ACHN (cell line): ENCODE results near the gene BRME1.
A peak's percentile ranks its signal among the peaks of the same experiment; 100 is the strongest.
"Not testable (repeated sequence)": the region's sequence is repeated elsewhere in the genome, so short reads cannot be mapped to it uniquely, and the experiment has no call there.

Experiments
- DNase-seq: peaks from one replicate; pipeline ENCODE4 v3.0.0-alpha.2; 2015
- in situ Hi-C: cut with HindIII; loops from 2 replicates; pipeline ENCODE4 v1.10.0; 2017; ENCODE audit warnings: low sequenced_read_pairs, low pct_ligation_motif_present, low pct_unique_long_range_greater_than_20kb

Gene BRME1

GRCh38 chr19:13852171-13852707 lies 53.7 kb downstream of the BRME1 start:
- in situ Hi-C loops, DNase-seq: not testable (repeated sequence)

DNA sequence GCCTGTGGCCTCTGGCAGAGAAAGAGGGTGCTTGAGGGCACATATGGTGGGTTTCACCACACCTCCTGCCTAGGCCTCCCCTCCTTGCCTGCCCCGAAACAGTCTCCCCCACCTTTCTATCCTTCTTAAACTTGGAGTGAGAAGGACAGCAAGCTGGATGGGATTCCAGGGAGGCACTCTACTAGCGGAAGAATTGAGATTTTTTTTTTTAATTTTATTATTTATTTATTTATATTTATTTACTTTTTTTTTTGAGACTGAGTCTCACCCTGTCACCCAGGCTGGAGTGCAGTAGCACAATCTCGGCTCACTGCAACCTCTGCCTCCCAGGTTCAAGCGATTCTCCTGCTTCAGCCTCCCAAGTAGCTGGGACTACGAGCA lies 54.2 kb downstream of the BRME1 start:
- in situ Hi-C loops: not testable (repeated sequence)

DNA sequence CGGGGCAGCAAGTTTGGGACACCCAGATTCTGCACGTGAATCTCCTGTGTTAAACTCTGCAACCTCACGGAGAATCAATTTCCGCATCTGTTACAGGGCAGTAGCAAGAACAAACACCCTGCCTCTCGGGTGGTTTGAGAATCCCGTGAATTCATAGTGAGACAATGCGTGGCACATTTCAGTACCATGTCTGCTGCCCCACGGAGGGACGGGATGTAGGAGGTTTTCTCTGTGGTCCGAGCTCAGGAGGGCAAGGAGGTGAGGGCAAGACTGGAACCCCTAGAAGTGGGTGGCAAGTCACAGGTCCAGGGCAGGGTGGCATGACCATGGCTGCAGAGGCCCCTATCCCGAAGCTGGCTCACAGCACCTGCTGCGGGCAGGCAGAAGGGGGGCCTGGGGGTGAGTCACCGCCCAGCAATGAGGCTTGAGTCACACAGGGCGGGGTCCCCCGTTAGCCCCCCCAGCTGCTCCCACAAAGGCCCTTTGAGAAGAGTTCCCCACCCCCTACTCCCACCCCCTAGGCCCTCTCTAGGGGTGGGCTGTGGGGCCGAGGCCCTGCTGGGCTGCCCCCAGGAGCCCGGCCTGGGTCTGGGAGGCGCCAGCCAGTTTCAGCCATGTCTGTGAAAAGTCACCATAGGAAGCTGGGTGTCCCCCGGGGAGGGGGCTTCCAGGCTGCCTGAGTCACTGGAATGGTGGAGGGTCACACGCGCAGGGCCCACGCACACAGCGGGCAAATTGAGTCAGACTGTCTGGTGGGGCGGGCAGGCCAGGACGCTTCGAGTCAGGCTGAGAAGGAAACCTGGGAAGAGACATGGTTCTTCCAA lies 54.8 kb downstream of the BRME1 start:
- peak; percentile 94 for DNase-seq
- in situ Hi-C loops: no loop called here

More for the DNA sequence above, 54.2 kb downstream of the BRME1 start:
- DNase-seq: not testable (repeated sequence)

- in situ Hi-C loops: no loop called here
- DNase-seq: peak; percentile 76
Measured at GRCh38 chr19:13849991-13850909, 55.7 kb downstream of the BRME1 start.

DNA sequence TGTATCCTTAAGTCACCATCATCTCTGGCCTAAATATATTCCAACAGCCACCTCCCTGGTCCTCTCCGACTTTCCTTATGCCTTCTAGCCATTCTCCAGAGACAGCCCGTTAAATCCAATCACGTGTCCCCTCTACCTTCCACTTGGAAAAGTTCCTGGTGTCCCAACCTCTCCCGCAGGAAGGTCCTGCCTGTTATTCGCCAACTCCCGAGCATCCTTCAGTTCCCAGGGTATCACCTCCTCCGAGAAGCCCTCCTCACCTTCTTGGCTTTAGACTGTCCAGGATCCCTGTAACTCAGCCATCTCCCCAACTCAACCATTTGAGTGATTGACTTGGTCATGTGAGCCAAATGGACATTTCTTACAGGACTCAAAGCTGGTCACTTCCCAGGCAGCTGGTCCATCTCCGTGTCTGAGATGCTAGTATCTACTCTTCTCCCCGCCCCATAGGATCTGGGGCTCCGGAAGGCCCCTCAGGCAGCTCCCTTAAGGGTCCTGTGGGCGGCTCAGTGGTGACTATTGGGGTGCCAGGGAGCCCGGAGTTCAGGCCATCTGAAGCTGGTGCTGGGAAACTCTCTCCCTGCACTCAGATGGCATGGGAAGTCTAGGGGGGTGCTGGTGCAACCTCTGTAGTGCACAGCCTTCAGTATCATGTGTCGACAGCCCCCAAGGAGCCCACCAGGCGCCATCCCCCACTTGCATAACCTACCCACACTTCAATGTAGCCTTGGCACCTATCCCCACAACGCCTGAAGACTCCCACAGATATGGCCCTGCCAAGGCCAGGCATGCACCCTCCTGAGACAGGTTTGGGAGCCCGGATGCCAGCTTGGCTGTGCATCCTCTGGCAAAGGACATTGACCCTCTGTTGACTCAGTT lies 56.9 kb downstream of the BRME1 start:
- DNase-seq: no peak
- in situ Hi-C loops: no loop called here

GRCh38 chr19:13848340-13848677 lies 57.6 kb downstream of the BRME1 start:
- in situ Hi-C loops: no loop called here
- no peak for DNase-seq

DNA sequence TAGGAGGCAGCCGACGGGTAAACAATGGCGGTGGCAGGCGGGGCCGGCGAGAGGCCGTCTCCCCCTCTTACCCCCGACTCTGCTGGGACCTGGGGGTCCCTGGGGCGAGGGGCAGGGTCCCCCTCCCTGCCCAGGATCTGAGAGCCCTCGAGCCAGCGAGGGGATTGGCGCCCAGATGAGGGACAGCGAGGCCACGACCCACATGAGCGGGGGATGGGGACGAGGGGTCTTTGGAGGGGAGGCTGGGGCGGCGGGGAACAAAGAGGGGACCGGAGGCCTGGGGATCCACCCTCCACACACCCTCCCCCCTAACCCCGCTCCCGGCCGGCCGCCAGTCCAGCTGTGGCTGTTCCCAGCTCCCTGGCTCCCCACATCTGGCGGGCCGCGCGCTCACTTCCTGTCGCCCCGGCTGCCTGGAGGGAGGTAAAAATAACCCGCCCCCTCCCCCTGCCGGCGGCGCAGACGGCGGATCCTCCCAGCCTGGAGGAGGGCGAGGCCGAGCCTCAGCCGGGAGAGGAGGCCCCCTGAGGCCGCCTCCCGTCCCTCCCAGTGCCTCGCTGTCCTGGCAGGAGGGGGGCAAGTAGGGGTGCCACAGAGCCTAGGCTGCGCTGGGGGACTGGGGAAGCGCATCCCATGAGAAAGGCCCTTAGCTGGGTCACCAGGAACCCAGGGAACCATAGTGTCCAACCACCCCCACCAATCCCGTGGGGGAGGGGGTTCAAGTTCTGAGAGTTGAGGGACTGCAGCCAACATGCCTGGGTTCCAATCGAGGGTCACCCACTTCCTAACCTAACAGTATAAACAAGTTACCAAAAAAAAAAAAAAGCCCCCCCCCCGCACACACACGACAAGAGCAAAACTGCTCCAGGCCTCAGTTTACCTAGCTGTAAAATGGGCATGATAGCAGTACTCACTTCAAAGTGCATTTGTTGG lies 58.2 kb downstream of the BRME1 start:
- in situ Hi-C loops: no loop called here
- peak; percentile 88 for DNase-seq

DNA sequence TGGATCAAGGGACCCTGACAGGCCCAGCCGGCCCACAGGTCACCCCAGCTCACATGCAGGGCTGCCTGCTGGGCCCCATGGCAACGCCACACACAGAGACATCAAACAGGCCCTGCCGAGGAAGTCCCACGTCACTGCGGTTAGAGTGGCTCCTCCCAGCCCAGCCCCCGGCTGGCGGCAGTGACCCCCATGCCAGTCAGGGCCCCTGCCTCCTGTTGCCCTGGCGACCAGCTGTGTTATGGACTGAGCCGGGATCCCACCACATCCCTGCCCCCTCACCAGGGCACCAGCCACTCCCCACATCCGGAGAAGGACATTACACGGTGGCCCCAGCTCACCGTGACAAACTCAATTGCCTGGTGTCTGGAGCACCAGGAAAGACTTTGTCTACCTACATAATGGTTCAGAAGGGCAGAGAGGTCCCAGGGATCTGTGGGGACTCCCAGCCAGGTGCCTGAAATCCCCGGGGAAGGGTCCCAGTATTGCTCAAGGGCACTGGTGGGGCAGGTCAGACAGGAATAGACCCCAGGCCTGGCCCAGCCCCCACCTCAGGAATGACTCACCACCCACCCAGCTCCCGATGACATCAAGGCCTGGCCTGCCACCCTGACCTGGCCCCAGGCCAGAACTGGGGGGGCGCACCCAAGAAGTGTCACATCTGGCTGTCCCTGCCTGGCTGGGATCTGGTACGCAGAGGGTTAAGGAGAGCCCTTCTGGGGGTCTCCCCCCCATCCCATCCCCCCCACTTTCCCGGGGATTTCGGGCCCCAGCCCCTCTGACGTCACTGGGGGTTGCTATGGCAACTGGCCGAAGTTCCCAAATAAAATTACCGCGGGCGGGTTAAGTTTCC lies 59.1 kb downstream of the BRME1 start:
- in situ Hi-C loops: no loop called here
- peak; percentile 83 for DNase-seq

DNA sequence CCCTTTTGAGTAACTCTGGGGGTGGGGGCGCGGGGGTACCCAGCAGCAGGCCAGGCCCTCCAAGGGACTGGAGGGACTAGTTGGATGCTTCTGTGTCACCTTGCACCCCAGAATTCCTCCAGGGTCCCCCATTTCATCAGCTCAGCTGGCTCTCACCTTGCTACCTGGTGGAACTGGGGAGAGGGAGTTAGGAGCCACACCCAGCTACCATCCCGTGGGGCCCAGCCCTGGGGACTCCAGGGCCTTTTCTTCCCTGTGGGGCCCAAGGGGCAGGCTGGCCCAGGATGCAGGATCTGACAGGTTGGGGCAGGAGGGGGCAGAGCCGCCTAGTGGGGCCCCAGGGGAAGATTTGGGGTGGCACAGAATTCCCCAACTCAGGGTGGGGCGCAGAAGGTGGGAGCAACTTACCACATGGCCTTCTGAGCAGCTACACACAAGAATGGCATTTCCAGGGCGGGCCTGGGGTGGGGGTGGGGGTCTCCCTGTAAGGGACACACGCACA lies 61.7 kb downstream of the BRME1 start:
- no peak for DNase-seq
- in situ Hi-C loops: no loop called here

- in situ Hi-C loops: no loop called here
- DNase-seq: peak; percentile 81
Measured at GRCh38 chr19:13843104-13843921, 62.6 kb downstream of the BRME1 start.

- DNase-seq: peak; percentile 77
- in situ Hi-C loops: no loop called here
Measured at GRCh38 chr19:13842291-13843103, 63.4 kb downstream of the BRME1 start.

- in situ Hi-C loops: no loop called here
Measured at GRCh38 chr19:13841962-13842290, 64.0 kb downstream of the BRME1 start.

DNA sequence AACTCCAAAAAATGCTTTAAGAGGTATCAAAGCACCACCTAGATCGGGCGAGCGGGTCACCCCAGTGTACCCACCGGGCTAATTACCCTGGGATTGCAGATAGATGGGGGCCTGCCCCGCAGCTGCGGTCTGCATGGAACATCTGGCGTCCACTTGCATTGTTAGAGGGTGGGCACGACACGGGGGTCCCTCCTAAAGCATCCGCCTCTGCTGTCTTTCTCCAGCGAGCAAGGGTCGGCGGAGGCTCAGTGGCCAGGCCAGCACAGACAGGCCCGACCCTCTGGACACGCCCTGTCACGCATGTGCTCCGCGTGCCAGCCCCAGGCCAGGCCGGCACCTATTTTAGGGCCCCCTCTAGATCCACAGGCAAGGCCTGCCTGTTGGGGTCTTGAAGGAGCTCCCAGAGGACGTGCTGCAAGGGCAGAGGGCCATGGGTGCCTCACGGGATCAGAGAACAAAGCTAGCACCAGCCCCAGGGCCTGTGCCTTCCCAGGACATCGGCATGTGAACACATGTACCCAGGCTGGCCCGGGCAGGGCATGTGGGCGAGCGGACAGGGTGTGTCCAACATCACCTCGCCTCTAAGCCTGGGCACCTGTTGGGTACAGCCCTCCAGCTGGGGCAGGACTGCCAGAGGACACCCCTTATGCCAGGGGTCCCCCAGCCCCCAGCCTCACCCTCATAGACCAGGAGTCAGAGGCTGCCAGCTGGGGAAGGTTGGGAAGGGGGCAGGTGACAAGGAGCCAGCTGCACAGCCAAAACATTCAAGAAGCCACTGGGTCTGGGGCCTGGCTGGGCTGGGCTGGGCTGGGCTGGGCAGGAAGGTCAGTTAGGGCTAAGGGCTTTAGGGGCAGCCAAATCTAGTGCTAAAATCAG lies 64.6 kb downstream of the BRME1 start:
- in situ Hi-C loops: no loop called here
- no peak for DNase-seq

More at GRCh38 chr19:13841962-13842290, 64.0 kb downstream of the BRME1 start:
- DNase-seq: no peak
